Measurements from ENCODE around the gene CERS2. TPM values are rescaled to one million over a fixed set of nuclear protein-coding genes. Genes with fewer than 3 reads are reported as not detected.

CERS2 gene
- total and polyA plus RNA-seq, 7 donors: 29.8 to 61.0 (median 46.0) TPM

DNA sequence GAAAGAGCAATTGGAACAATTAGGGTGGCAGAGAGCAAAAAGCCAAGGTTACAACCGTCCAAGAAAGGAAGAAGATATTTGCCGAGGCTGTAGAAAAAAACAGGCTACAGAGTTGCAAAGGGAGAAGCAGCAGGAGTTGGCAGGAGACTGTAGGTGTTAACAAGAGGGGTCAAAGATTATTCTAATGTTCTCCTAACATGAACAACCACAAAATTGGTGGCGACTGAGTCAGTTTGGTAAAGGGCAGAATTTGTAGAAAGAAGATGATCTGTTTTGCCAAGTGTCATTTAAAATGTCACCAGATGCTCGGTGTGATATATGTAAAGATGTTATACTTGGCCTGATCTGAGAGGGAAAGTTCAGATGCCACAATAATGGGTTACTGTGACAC, 33.2 kb upstream of the CERS2 start:
- TF ChIP-seq, protein P1, sequence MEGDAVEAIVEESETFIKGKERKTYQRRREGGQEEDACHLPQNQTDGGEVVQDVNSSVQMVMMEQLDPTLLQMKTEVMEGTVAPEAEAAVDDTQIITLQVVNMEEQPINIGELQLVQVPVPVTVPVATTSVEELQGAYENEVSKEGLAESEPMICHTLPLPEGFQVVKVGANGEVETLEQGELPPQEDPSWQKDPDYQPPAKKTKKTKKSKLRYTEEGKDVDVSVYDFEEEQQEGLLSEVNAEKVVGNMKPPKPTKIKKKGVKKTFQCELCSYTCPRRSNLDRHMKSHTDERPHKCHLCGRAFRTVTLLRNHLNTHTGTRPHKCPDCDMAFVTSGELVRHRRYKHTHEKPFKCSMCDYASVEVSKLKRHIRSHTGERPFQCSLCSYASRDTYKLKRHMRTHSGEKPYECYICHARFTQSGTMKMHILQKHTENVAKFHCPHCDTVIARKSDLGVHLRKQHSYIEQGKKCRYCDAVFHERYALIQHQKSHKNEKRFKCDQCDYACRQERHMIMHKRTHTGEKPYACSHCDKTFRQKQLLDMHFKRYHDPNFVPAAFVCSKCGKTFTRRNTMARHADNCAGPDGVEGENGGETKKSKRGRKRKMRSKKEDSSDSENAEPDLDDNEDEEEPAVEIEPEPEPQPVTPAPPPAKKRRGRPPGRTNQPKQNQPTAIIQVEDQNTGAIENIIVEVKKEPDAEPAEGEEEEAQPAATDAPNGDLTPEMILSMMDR (IDR thresholded peaks at IDR 0.05): no peak
- intact Hi-C loops (cut with DNase I): no loop called here
- peaks cover 56% of the 10 kb centered on the region for H3K4me1 ChIP-seq
- peak overlapping the region; percentile 75 for H3K4me3 ChIP-seq
- no peaks in the 10 kb centered on the region for H3K27me3 ChIP-seq (ENCODE audit: insufficient read depth in 3 of 3, low read length in 2 of 3)
- WGBS, 3 donors: 5 to 11% (median 10%) methylated on average over 4 of the region's 4 CpGs
- H3K36me3 ChIP-seq (ENCODE audit: insufficient read depth in 1 of 2, low read depth in 1 of 2): peaks cover 0 to 9% of the 10 kb centered on the region in 2 donors
- H3K27ac ChIP-seq: peak overlapping the region; percentile 89
- ATAC-seq (no peak), DNase-seq (no peak)
- no peaks in the 10 kb centered on the region for H3K9me3 ChIP-seq

GRCh38 chr1:151006327-151007052, 31.9 kb upstream of the CERS2 start, which contains the start of gene MINDY1:
Gene MINDY1, minus strand, starts transcription at chr1:151006902. Its CDS starts 4,285 bp downstream, at chr1:151002617.
- Histone ChIP-seq H3K9me3 (no peaks in the 10 kb centered on the region), H3K27ac (peak within 1 kb of the TSS; percentile 89), H3K4me3 (peak within 1 kb of the TSS; percentile 75), H3K36me3 (ENCODE audit: insufficient read depth in 1 of 2, low read depth in 1 of 2) (peaks cover 0 to 23% of the 10 kb centered on the region in 2 donors), H3K27me3 (ENCODE audit: insufficient read depth in 3 of 3, low read length in 2 of 3) (no peaks in the 10 kb centered on the region), H3K4me1 (peaks cover 58% of the 10 kb centered on the region)
- ATAC-seq: peak; percentile 70 to 78 (median 74)
- intact Hi-C loops (cut with DNase I): no loop called here
- WGBS, 3 donors: 0 to 1% (median 0%) methylated on average over 18 of the region's 18 CpGs
- peak; percentile 57 to 78 for DNase-seq
- TF ChIP-seq, protein P1 (IDR thresholded peaks at IDR 0.05): peak; percentile 50

- 6 to 15% (median 9%) methylated on average over 4 of the region's 4 CpGs for WGBS, 3 donors
- H3K4me1 ChIP-seq: peaks cover 53% of the 10 kb centered on the region
- H3K9me3 ChIP-seq: no peaks in the 10 kb centered on the region
- no peaks in the 10 kb centered on the region for H3K27me3 ChIP-seq (ENCODE audit: insufficient read depth in 3 of 3, low read length in 2 of 3)
- intact Hi-C loops (cut with DNase I): no loop called here
- ATAC-seq (no peak), DNase-seq (no peak)
- peak overlapping the region; percentile 75 for H3K4me3 ChIP-seq
- H3K27ac ChIP-seq: peak overlapping the region; percentile 89
- TF ChIP-seq, protein P1 (IDR thresholded peaks at IDR 0.05): no peak
- peaks cover 0 to 29% of the 10 kb centered on the region in 2 donors for H3K36me3 ChIP-seq (ENCODE audit: insufficient read depth in 1 of 2, low read depth in 1 of 2)
Observed at GRCh38 chr1:151005729-151006319, 31.2 kb upstream of the CERS2 start.

- intact Hi-C loops (cut with DNase I): loop anchor here in 1 of 2 donors (5.0 kb wide), 1 partner anchor 76 kb away; the partner anchor contains the start of gene SETDB1
- no peaks in the 10 kb centered on the region for H3K9me3 ChIP-seq
- H3K4me1 ChIP-seq: peaks cover 42% of the 10 kb centered on the region
- peaks cover 0 to 47% of the 10 kb centered on the region in 2 donors for H3K36me3 ChIP-seq (ENCODE audit: insufficient read depth in 1 of 2, low read depth in 1 of 2)
- H3K27me3 ChIP-seq (ENCODE audit: insufficient read depth in 3 of 3, low read length in 2 of 3): no peaks in the 10 kb centered on the region
- H3K4me3 ChIP-seq: peak overlapping the region; percentile 75
- ATAC-seq (no peak), DNase-seq (no peak)
- H3K27ac ChIP-seq: no peak overlapping the region
- TF ChIP-seq, protein P1 (IDR thresholded peaks at IDR 0.05): no peak
Observed at GRCh38 chr1:151003180-151003579, 28.5 kb upstream of the CERS2 start.
